DMS79 (cell line): ENCODE results near the gene UNC5B.

ENCODE experiments used
- DNase-seq: peaks from one replicate; lab custom pipeline; 2025; lab: John Stamatoyannopoulos, UW

Gene UNC5B

GRCh38 chr10:71255550-71255807 lies 43.1 kb downstream of the UNC5B start:
- DNase-seq = no peak

- DNase-seq = peak; percentile 68
Measured at GRCh38 chr10:71255808-71256660, 43.7 kb downstream of the UNC5B start.

GRCh38 chr10:71256661-71257318 lies 44.4 kb downstream of the UNC5B start:
- no peak for DNase-seq

- DNase-seq = no peak
Measured at GRCh38 chr10:71257319-71257997, 45.1 kb downstream of the UNC5B start.

- no peak for DNase-seq
Measured at GRCh38 chr10:71258046-71258445, 45.7 kb downstream of the UNC5B start.

GRCh38 chr10:71258446-71259145 lies 46.2 kb downstream of the UNC5B start:
- no peak for DNase-seq

- DNase-seq = no peak
Measured at GRCh38 chr10:71259282-71259681, 46.9 kb downstream of the UNC5B start.

GRCh38 chr10:71259815-71260501 lies 47.6 kb downstream of the UNC5B start:
- DNase-seq = no peak

GRCh38 chr10:71260622-71261325 lies 48.4 kb downstream of the UNC5B start:
- no peak for DNase-seq

GRCh38 chr10:71262027-71262426 lies 49.7 kb downstream of the UNC5B start:
- DNase-seq = no peak

- no peak for DNase-seq
Measured at GRCh38 chr10:71262817-71263216, 50.4 kb downstream of the UNC5B start.

- no peak for DNase-seq
Measured at GRCh38 chr10:71263376-71263775, 51.0 kb downstream of the UNC5B start.

GRCh38 chr10:71264345-71265200 lies 52.2 kb downstream of the UNC5B start:
- no peak for DNase-seq

GRCh38 chr10:71265201-71265575 lies 52.8 kb downstream of the UNC5B start:
- DNase-seq = no peak

- no peak for DNase-seq
Measured at GRCh38 chr10:71265618-71266146, 53.3 kb downstream of the UNC5B start.

- DNase-seq = peak; percentile 11
Measured at GRCh38 chr10:71266147-71266917, 54.0 kb downstream of the UNC5B start.

- no peak for DNase-seq
Measured at GRCh38 chr10:71266918-71267442, 54.6 kb downstream of the UNC5B start.

GRCh38 chr10:71267508-71268240 lies 55.3 kb downstream of the UNC5B start:
- no peak for DNase-seq
